NCI-H82 treated with DMSO at 0.1 percent for 48 hours (cell line): ENCODE measurements around the gene NCAPG.

Experiments
- DNase-seq: peaks from one replicate; lab custom pipeline; 2025; ENCODE audit not compliant: unreplicated experiment; lab: John Stamatoyannopoulos, UW

Gene NCAPG

GRCh38 chr4:17875402-17876070, 64.8 kb downstream of the NCAPG start:
- no peak for DNase-seq

DNA sequence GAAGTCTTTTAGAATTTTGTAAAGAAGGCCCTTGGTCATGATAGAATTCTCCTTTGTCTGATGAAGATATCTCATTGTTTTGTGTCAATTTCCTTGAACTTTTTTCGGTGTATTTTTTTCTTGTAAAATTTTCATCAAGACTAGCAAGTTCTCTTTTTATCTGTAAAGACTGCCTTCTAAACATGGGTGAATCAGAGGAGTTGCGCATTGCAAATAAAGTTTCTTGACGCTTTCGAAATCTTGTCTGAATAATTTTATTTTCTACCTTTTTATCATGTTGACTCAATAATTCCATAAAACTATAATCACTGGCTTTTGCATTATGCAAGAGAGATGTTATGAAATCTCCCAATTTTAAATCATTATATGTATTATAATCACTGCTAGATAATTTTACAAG, 66.2 kb downstream of the NCAPG start:
- DNase-seq = no peak

DNA sequence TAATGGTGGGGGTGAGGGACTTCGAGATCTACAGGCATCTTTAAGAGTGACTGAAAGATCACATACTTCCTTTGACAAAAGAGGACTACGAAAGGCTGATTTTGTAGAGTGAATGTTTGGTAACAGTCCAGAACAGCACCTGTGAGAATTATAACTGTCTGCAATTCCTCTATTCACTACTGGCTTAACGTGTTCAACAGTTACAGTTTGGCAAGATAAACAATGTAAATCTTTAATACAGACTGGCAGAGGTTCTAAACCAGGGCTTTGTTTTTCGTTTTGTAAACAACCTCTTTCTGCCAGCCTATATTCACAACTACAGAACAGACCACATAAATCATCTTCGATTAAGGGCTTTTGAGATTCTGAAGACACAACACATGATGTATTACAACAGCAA, 66.9 kb downstream of the NCAPG start:
- no peak for DNase-seq

- DNase-seq = no peak
Measured at GRCh38 chr4:17884063-17884462, 73.3 kb downstream of the NCAPG start.

GRCh38 chr4:17884511-17884910, 73.7 kb downstream of the NCAPG start:
- no peak for DNase-seq

DNA sequence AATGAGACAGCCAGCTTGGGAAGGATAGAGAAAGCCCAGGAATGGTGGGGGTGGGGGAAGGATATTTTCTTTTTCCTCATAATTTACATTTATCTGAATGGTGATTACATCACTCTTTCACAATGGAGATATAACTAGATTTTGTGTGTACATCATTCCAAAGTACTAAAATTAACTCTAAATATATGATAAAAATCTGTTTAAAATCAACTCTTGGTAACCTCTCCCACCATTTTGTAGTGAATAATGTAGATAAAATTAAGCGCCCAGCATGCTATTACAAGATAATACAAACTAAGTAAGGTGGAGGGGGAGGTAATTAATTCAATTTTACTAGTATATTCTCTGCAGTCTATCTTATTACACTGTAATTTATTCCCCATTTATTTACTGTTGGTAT, 78.9 kb downstream of the NCAPG start:
- DNase-seq = no peak

DNA sequence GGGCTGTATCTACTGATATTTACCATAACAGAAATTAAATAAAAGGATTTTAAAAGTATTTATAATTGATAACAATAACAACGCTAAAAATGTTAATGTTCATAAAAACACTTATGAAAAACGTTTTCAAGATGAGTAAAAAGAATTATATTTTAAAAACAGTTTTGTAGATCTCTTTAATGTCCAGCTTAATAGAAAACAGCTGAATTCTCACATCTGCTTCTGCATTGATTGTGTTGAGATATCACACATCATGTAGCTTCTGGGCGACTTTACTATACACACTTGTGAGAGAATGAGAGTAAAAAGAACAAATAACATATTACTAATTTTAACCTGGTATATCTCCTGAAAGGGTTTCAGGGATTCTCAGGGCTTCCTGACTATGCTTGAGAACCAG, 83.6 kb downstream of the NCAPG start:
- DNase-seq = no peak
